CD4-positive, alpha-beta T cell treated with Interleukin-6 at 100 ng/mL for 8 hours (primary cell): ENCODE results near the gene ANO6.

Source experiments
- DNase-seq: peaks from one replicate; pipeline ENCODE4 v3.0.0-alpha.2; 2020; ENCODE audit warnings: mixed read lengths, low spot score

Gene ANO6

GRCh38 chr12:45406988-45407850 lies 191.3 kb downstream of the ANO6 start:
- DNase-seq: no peak

- no peak for DNase-seq
Measured at GRCh38 chr12:45407981-45408728, 192.3 kb downstream of the ANO6 start.

DNA sequence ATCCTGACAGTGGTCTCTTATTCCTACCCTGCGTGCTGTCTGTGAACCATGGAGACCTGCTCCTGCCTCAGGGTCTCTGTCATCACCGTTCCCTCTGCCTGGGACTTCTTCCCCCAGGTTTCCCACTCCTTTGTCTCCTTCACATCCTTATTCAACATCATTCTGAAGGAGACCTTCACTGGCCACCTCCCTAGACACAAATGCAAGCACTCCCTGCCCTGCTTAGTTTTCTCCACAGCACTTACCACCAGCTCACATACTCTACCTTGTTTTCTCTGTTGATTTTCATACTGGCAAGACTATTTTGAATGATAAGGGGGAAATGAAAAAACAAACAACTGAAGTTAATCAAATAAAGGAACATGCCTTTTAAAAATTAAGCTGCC lies 192.8 kb downstream of the ANO6 start:
- no peak for DNase-seq

- DNase-seq: no peak
Measured at GRCh38 chr12:45409966-45410365, 194.1 kb downstream of the ANO6 start.

- DNase-seq: no peak
Measured at GRCh38 chr12:45411626-45412025, 195.7 kb downstream of the ANO6 start.

DNA sequence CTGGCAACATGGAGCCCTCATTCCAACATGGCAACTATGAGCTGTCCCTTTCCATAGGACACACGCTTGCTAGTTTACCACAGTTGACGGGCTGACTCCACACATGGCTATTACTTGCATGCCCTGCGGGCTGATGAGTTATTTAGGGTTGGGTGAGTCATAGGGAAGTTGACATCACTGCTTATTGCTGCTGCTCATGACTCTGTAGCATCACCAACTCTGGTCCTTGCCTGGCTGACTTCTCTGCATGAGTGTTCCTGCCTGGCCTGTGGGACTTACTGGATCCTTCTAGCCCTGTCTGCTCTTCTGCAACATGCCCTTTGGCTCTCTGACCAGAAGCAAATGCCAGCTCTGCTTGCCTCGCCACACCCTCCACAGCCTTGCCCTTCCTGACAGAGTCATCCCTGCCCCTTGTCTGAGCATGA lies 199.5 kb downstream of the ANO6 start:
- DNase-seq: no peak

- DNase-seq: no peak
Measured at GRCh38 chr12:45416126-45416525, 200.2 kb downstream of the ANO6 start.

DNA sequence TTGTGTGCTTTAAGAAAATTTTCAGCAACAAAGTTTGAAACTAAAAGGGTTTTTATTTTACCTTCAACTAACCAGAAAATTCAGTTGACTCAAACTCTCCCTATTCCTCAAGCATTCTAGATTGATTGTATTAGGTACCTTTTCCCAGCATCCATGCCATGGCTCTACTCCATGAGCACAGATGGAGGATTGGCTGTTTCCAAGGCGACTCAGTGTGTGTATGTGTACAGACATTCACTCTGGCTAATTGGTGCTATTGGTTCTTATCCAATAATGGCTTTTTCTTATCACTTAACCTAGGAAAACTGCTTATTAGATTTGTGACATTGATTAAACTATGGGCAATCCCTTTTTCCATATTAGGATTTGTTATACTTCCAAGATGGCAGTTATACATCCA lies 202.6 kb downstream of the ANO6 start:
- DNase-seq: no peak

GRCh38 chr12:45419317-45419814 lies 203.5 kb downstream of the ANO6 start:
- no peak for DNase-seq

GRCh38 chr12:45421736-45422135 lies 205.8 kb downstream of the ANO6 start:
- DNase-seq: no peak

DNA sequence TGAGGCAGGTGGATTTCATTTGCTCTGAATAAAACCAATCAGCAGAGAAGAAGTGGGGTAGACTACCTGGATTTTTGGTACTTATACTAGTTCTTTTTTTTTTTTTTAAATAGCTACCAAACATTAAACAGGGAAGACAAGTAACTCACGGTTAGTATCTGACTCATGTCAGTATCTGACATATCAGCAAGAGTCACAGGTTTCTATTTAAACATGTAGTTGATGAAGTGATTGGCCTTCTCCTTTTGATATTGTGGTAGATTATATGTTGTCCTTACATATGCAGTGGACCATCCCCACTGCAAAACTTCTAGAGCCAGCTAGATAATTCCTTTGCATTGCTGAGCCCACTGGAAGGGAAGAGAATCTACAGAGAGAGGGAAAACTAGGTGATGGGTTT lies 208.0 kb downstream of the ANO6 start:
- DNase-seq: no peak

GRCh38 chr12:45425426-45425825 lies 209.5 kb downstream of the ANO6 start:
- no peak for DNase-seq

DNA sequence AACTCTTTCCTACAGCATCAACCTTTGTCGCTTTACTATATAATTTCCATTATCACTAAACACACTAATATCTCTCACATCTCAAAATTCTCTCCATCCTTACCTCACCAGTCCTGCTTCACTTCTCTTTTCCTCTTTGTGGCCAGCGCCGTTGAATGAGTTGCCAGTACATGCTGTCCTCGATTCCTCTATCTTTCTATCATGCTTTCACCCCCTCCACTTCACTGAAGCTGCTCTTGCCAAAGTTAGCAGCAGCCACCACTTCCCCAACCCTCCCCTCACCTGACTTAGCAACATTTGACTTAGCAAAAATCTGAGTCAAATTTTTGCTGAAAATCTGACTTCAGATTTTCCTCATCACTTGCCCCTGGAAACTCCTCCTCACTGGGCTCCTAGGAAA lies 210.4 kb downstream of the ANO6 start:
- DNase-seq: no peak

DNA sequence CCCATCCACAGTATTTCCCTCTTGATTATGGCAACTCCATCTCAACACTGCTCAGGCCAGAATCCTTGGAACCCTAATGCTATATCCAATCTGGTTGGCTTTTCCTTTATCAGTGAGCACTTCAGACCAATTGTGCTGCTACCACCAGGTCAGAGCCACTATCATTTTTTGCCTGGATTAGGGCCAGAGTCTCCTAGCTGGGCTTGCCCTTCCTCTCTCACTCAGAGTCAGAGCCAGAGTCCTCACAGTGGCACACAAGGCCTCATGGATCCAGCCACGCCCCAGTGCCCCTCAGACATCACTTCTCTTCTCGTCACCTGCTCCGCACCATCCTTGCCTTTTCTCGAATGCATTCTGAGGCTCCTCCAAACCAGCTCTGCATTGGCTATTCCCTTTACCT lies 211.1 kb downstream of the ANO6 start:
- no peak for DNase-seq

GRCh38 chr12:45429831-45430230 lies 213.9 kb downstream of the ANO6 start:
- no peak for DNase-seq

- DNase-seq: no peak
Measured at GRCh38 chr12:45431126-45431525, 215.2 kb downstream of the ANO6 start.

DNA sequence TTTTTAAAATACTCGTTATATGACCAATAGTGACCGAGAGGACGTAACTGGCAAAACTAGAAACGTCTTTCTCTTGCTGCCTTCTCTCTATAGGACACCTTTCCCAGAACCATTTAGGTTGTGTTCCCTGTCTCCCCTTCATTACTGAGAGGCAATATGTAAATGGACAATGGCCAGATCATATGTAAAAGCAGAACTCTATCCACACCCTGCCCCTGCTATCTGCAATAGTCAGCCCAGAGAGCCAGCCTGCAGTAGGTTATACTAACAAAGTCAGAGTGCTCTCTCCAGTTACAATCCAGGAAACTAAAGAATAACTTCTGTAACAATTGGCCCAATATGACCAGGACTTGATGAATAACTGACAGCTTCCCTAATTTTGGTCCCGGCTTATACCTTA lies 216.8 kb downstream of the ANO6 start:
- DNase-seq: no peak

DNA sequence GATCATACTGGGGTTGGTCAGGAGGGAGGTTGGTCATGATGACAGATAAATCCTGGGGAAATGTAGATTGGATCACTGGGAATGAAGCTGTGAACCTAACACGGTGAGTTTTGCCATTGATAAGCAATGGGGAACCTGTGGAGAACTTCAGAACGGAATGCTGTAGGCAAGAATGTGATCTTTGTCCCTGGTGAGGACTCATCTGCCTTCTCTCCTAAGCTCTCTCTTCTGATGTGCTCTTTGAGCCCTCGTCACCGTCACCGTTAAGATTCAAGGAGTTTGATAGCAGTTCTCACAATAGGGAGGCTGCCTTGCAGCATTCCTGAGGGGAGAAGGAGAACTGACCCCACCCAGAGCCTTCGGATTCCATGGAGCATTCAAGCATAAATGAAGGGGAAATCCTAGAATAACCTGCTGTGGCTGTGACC lies 217.6 kb downstream of the ANO6 start:
- DNase-seq: no peak

DNA sequence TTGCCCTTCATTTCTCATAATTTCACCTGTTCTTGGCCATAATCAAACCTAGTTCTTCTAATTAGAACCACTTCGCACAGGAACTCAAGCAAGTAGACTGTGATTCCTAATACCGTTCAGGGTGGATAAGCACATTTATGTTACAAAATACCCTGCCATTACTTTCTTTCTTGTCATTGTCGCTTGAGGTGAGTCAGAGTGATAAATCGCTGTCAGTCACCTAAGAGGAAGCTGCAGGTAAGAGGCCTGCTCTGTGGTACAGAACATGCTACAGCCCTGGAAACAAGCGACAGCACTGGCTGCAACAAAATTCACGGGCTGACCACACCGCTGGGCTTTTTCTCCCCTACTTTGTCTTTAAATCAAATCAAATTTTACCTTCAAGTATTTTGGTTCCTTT lies 218.2 kb downstream of the ANO6 start:
- DNase-seq: no peak

DNA sequence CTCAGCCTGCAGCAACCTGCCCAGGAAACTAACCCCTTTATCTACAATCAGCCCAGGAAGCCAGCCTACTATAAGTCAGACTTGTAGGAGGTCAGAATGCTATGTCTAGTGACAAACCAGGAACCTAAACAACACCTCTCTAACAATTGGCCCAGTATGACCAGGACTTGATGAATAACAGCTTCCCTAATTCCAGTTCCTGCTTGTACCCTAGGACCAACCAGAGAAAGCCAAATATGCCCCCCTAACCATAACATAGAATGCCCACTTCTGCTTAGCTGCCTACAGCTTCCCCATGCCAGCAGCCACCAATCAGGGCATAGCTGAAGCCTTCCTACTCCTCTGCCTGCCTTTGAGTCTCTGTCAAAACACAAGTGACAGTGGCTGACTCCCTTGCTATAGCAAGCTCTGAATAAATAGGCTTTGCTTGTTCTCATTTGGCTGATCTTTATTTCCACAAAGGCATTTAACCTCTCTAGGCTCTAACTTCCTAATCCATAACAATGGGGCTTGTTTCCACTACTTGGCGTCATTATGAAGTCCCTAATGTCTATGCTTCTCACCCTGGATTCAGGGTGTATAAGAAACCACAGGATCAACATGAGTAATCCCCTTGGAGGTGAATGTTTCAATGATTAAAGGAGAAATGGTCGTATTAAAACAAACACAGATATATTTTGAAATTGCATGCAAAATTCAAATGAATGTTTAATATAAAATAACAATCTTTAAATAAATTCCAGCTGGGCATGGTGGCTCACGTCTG lies 220.2 kb downstream of the ANO6 start:
- no peak for DNase-seq

DNA sequence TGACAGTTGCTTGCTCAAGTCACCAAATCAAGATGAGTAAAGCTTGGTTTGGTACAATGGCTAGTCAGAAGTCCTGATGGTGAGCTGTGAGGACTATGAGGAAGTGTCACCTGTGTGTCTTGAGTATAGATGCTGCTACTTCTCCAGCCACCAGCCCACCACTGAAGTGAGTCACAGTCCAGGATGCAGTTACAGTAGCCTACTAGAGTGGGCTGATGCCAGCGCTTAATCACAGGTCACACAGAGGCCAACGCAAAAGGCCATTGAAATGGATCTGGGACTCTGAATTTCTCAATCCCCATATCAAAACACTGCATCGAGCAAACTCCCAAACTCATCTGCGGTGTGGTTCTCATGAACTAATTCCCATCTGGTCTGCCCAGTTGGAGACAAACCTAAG lies 223.1 kb downstream of the ANO6 start:
- no peak for DNase-seq

GRCh38 chr12:45446013-45446412 lies 230.1 kb downstream of the ANO6 start:
- DNase-seq: no peak
